OCI-LY1 (cell line): ENCODE data around the gene MAPK11.

Experiments used
- EZH2 ChIP-seq: fragments of 200-600 bp; sonication (generic), shearing (Covaris generic); IDR thresholded peaks from 2 replicates; pipeline ENCODE4 v1.8.0; 2017; ENCODE audit warnings: borderline replicate concordance, mixed run types, mild to moderate bottlenecking, antibody characterized with exemption, low read length, moderate library complexity, mixed read lengths
- TF ChIP-seq, protein P1 (sequence below): fragments of 200-600 bp; sonication (generic), shearing (Covaris generic); IDR thresholded peaks from 2 replicates; pipeline ENCODE4 v1.5.1; 2017; ENCODE audit warnings: mild to moderate bottlenecking, antibody characterized with exemption, low read length, moderate library complexity, mixed read lengths

DNA sequence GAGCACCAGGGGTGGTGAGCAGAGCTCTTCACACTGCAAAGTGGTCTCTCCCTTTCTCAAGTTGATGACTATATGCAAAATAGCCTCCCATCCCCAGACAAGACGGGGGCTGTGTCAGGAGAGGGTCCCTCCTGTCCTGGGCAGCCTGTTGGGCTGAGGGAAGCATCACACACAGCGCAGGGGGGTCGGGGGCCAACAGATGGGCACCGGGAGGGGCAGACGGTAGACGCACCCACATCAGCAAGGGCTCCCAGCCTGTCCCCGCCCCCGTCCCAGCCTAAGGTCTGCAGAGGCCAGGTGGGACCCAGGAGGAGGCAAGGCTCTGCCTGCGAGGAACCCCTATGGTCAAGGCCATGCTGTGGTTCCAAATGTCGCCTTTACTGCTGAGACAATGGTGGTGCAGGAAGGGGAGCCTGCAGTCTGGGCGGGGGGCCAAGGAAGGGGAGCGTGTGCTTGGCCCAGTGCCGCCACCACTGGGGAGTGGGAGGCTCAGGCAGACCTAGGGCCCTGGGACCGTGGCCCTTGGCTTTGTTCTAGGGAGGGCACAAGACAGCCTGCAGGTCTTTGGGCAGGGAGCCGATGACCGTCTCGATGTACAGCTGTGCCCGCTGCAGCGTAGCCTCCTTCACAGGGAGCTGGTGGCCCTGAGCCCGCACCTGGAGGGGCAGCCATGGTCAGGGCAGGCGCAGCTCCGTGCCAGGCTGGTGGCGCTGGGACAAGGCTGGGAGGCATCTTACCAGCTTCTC lies 41.6 kb upstream of the MAPK11 start:
- TF ChIP-seq, protein P1, sequence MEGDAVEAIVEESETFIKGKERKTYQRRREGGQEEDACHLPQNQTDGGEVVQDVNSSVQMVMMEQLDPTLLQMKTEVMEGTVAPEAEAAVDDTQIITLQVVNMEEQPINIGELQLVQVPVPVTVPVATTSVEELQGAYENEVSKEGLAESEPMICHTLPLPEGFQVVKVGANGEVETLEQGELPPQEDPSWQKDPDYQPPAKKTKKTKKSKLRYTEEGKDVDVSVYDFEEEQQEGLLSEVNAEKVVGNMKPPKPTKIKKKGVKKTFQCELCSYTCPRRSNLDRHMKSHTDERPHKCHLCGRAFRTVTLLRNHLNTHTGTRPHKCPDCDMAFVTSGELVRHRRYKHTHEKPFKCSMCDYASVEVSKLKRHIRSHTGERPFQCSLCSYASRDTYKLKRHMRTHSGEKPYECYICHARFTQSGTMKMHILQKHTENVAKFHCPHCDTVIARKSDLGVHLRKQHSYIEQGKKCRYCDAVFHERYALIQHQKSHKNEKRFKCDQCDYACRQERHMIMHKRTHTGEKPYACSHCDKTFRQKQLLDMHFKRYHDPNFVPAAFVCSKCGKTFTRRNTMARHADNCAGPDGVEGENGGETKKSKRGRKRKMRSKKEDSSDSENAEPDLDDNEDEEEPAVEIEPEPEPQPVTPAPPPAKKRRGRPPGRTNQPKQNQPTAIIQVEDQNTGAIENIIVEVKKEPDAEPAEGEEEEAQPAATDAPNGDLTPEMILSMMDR = no peak
- no peak for TF ChIP-seq EZH2
